HFF-Myc (cell line): ENCODE results near the gene GGTA1.

Experiments
- DNase-seq: peaks from one replicate; pipeline ENCODE4 v3.0.0-alpha.2; 2011; ENCODE audit warnings: low read depth; ENCODE audit errors: extremely low read depth
- H3K4me3 ChIP-seq: replicated peaks from 2 replicates; pipeline ENCODE4 v1.5.1; 2011; ENCODE audit warnings: low read depth, mild to moderate bottlenecking, control low read depth, low read length
- TF ChIP-seq, protein P1 (sequence below): IDR thresholded peaks from 2 replicates; pipeline ENCODE4 v1.5.1; 2012; ENCODE audit warnings: mild to moderate bottlenecking, low read depth, low read length, control low read depth; ENCODE audit errors: missing control alignments

Gene GGTA1

DNA sequence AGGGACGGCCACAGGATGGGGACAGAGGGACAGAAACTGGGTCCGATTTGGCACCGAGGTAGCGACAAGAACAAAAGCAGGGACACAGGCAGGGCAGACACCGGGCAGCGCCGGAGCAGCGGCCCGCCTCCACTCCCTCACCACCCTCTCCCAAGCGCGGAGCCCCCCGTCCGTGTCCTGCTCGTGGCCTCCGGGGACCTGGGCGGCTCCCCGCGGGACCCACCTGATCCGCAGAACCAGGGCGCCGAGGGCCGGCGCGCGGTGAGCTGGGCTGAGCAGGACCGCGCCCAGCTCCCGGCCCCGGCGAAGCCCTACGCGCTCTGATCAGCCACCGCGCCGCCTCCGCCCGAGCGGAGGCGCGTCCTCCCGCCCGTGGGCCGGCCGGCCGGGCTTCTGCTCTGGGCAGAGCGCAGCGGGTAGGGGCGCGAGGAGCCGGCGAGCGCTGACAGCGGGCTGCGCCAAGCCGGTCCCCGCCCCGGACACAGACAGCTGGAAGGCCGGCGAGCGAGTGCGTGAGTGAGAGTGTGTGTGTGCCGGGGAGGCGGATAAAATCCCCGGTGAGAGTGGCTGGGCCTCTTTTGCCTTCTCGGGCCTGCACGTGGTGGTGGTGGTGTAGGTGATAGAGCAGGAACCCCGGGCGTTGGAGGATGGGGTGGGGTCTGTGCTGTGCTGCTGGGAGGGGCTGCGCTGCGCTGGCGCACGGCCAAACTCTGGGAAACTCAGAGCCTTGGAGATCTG is at the start of gene GGTA1:
TSS of gene GGTA1 (minus strand) at position 418 of the 738 bp plus-strand sequence. CDS start 31,922 bp downstream, outside the sequence.
- peak within 1 kb of the TSS; percentile 41 for H3K4me3 ChIP-seq
- no peak for DNase-seq
- TF ChIP-seq, protein P1, sequence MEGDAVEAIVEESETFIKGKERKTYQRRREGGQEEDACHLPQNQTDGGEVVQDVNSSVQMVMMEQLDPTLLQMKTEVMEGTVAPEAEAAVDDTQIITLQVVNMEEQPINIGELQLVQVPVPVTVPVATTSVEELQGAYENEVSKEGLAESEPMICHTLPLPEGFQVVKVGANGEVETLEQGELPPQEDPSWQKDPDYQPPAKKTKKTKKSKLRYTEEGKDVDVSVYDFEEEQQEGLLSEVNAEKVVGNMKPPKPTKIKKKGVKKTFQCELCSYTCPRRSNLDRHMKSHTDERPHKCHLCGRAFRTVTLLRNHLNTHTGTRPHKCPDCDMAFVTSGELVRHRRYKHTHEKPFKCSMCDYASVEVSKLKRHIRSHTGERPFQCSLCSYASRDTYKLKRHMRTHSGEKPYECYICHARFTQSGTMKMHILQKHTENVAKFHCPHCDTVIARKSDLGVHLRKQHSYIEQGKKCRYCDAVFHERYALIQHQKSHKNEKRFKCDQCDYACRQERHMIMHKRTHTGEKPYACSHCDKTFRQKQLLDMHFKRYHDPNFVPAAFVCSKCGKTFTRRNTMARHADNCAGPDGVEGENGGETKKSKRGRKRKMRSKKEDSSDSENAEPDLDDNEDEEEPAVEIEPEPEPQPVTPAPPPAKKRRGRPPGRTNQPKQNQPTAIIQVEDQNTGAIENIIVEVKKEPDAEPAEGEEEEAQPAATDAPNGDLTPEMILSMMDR, result no peak

DNA sequence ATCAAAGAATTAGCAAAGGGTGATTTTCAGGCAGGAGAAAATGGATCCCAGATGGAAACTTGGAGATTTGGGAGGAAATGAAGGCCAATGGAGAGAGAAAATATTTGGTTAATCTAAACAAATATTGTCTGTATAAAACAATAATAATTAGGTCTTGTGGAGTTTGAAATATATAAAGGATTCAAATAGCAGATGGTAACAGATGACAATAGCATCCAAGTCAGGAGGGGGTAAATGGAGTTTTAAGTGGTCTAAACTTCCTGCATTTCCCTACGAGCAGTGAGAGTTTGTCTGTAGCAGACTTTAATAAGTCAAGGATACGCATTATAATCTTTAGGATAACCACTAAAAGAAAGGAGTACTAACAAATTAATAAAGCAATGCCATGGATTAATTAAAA is 49.0 kb upstream of the GGTA1 start:
- TF ChIP-seq, protein P1, result no peak
- DNase-seq, result no peak
- no peak overlapping the region for H3K4me3 ChIP-seq

GRCh38 chr9:121545875-121546423 is 46.3 kb upstream of the GGTA1 start:
- DNase-seq, result peak; percentile 72
- TF ChIP-seq, protein P1, result peak; percentile 95
- H3K4me3 ChIP-seq, result no peak overlapping the region

GRCh38 chr9:121545150-121545874 is 45.7 kb upstream of the GGTA1 start:
- DNase-seq, result no peak
- no peak overlapping the region for H3K4me3 ChIP-seq
- TF ChIP-seq, protein P1, result no peak

- TF ChIP-seq, protein P1, result no peak
- no peak for DNase-seq
- no peak overlapping the region for H3K4me3 ChIP-seq
These were observed 42.4 kb upstream of the GGTA1 start for GRCh38 chr9:121542025-121542424.

DNA sequence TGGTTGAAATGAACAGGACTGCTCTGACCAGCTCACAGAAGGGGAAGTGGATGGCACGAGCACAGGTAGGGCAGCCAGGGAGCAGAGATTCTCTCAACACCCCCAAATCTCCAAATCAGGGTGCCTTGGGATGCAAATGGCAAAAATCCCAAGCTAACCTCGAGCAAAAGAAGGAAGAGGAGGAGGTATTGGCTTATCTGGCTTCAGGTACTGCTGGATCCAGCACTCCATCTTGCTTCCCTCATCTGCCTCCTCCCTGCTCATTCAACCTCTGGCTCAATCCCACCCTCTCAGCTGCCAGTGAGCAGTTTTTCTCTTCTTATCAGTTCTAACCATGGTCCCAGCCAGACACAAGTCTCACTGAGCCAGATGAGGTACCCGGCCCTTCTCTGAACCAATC is 41.6 kb upstream of the GGTA1 start:
- no peak for DNase-seq
- TF ChIP-seq, protein P1, result no peak
- H3K4me3 ChIP-seq, result no peak overlapping the region
